Measurements from ENCODE around the gene AXIN1. TPM values are rescaled to one million over a fixed set of nuclear protein-coding genes. Genes with fewer than 3 reads are reported as not detected.

The AXIN1 gene
- total RNA-seq, 1 donor from 2014 or later: 31.5 TPM

DNA sequence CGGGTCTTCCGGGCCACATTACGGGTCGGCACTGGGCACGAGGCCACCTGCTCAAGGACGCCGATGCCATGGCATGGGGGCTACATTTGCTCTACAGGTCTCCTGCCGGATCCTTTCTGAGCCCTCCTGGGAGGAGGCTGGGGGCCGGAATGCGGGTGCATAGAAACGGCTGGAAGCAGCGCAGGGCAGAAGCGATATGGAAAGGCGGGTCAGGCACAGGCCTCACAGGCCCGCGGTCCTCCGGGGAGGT lies 28.4 kb downstream of the AXIN1 start:
- Mint-ChIP-seq H3K27ac (ENCODE audit: unreplicated experiment) (no peak overlapping the region), H3K36me3 (ENCODE audit: unreplicated experiment) (no peaks in the 10 kb centered on the region), H3K4me1 (ENCODE audit: unreplicated experiment) (peaks cover 4% of the 10 kb centered on the region), H3K9me3 (ENCODE audit: unreplicated experiment) (no peaks in the 10 kb centered on the region), H3K27me3 (ENCODE audit: unreplicated experiment) (no peaks in the 10 kb centered on the region), H3K4me3 (ENCODE audit: unreplicated experiment) (no peak overlapping the region)
- TF ChIP-seq, protein P1, sequence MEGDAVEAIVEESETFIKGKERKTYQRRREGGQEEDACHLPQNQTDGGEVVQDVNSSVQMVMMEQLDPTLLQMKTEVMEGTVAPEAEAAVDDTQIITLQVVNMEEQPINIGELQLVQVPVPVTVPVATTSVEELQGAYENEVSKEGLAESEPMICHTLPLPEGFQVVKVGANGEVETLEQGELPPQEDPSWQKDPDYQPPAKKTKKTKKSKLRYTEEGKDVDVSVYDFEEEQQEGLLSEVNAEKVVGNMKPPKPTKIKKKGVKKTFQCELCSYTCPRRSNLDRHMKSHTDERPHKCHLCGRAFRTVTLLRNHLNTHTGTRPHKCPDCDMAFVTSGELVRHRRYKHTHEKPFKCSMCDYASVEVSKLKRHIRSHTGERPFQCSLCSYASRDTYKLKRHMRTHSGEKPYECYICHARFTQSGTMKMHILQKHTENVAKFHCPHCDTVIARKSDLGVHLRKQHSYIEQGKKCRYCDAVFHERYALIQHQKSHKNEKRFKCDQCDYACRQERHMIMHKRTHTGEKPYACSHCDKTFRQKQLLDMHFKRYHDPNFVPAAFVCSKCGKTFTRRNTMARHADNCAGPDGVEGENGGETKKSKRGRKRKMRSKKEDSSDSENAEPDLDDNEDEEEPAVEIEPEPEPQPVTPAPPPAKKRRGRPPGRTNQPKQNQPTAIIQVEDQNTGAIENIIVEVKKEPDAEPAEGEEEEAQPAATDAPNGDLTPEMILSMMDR (IDR thresholded peaks at IDR 0.05): no peak
- DNase-seq (ENCODE audit: extremely low spot score, unreplicated experiment): no peak

- H3K36me3 Mint-ChIP-seq (ENCODE audit: unreplicated experiment): no peaks in the 10 kb centered on the region
- no peak overlapping the region for H3K27ac Mint-ChIP-seq (ENCODE audit: unreplicated experiment)
- H3K4me3 Mint-ChIP-seq (ENCODE audit: unreplicated experiment): no peak overlapping the region
- H3K4me1 Mint-ChIP-seq (ENCODE audit: unreplicated experiment): peaks cover 4% of the 10 kb centered on the region
- no peaks in the 10 kb centered on the region for H3K9me3 Mint-ChIP-seq (ENCODE audit: unreplicated experiment)
- H3K27me3 Mint-ChIP-seq (ENCODE audit: unreplicated experiment): no peaks in the 10 kb centered on the region
- DNase-seq (ENCODE audit: extremely low spot score, unreplicated experiment): no peak
- TF ChIP-seq, protein P1 (IDR thresholded peaks at IDR 0.05): no peak
Measured at GRCh38 chr16:322476-323143, 29.9 kb downstream of the AXIN1 start.

- no peak overlapping the region for H3K27ac Mint-ChIP-seq (ENCODE audit: unreplicated experiment)
- no peak for DNase-seq (ENCODE audit: extremely low spot score, unreplicated experiment)
- no peaks in the 10 kb centered on the region for H3K27me3 Mint-ChIP-seq (ENCODE audit: unreplicated experiment)
- peaks cover 1% of the 10 kb centered on the region for H3K4me1 Mint-ChIP-seq (ENCODE audit: unreplicated experiment)
- no peak overlapping the region for H3K4me3 Mint-ChIP-seq (ENCODE audit: unreplicated experiment)
- TF ChIP-seq, protein P1 (IDR thresholded peaks at IDR 0.05): no peak
- no peaks in the 10 kb centered on the region for H3K9me3 Mint-ChIP-seq (ENCODE audit: unreplicated experiment)
- no peaks in the 10 kb centered on the region for H3K36me3 Mint-ChIP-seq (ENCODE audit: unreplicated experiment)
Measured at GRCh38 chr16:321532-321931, 31.0 kb downstream of the AXIN1 start.

- Mint-ChIP-seq H3K9me3 (ENCODE audit: unreplicated experiment) (no peaks in the 10 kb centered on the region), H3K36me3 (ENCODE audit: unreplicated experiment) (no peaks in the 10 kb centered on the region), H3K27ac (ENCODE audit: unreplicated experiment) (no peak overlapping the region), H3K4me3 (ENCODE audit: unreplicated experiment) (no peak overlapping the region), H3K27me3 (ENCODE audit: unreplicated experiment) (no peaks in the 10 kb centered on the region), H3K4me1 (ENCODE audit: unreplicated experiment) (peaks cover 1% of the 10 kb centered on the region)
- TF ChIP-seq, protein P1 (IDR thresholded peaks at IDR 0.05): no peak
- DNase-seq (ENCODE audit: extremely low spot score, unreplicated experiment): no peak
Measured at GRCh38 chr16:320206-320605, 32.3 kb downstream of the AXIN1 start.

GRCh38 chr16:318628-319027 lies 33.9 kb downstream of the AXIN1 start:
- H3K9me3 Mint-ChIP-seq (ENCODE audit: unreplicated experiment): no peaks in the 10 kb centered on the region
- peaks cover 1% of the 10 kb centered on the region for H3K4me1 Mint-ChIP-seq (ENCODE audit: unreplicated experiment)
- no peak overlapping the region for H3K27ac Mint-ChIP-seq (ENCODE audit: unreplicated experiment)
- TF ChIP-seq, protein P1 (IDR thresholded peaks at IDR 0.05): no peak
- no peak for DNase-seq (ENCODE audit: extremely low spot score, unreplicated experiment)
- H3K27me3 Mint-ChIP-seq (ENCODE audit: unreplicated experiment): no peaks in the 10 kb centered on the region
- H3K36me3 Mint-ChIP-seq (ENCODE audit: unreplicated experiment): peaks cover 3% of the 10 kb centered on the region
- H3K4me3 Mint-ChIP-seq (ENCODE audit: unreplicated experiment): no peak overlapping the region
